Measurements from ENCODE around the gene CCDC93. TPM values are rescaled to one million over a fixed set of nuclear protein-coding genes. Genes with fewer than 3 reads are reported as not detected.

CCDC93 gene
- total RNA-seq, result 5.2 and 9.2 TPM in 2 replicates

GRCh38 chr2:118013724-118014491 lies at the start of gene CCDC93:
Gene CCDC93 (minus strand): TSS chr2:118014070. CDS start chr2:118013995, 75 bp downstream.

Other genes with a start within 250 kb of the CCDC93 start
- 38.1 and 43.4 TPM in 2 replicates for gene DDX18, start 199.4 kb downstream of the CCDC93 start, total RNA-seq
- 7.1 and 11.8 TPM in 2 replicates for gene INSIG2, start 74.4 kb upstream of the CCDC93 start, total RNA-seq

All from airway epithelial cell (primary cell).